Spinal cord (tissue), 10 donors: ENCODE results near the gene ANKRD40. TPM values are rescaled to one million over a fixed set of nuclear protein-coding genes. Genes with fewer than 3 reads are reported as not detected.
A peak's percentile ranks its signal among the peaks of the same experiment; 100 is the strongest.
"Not testable (repeated sequence)": the region's sequence is repeated elsewhere in the genome, so short reads cannot be mapped to it uniquely, and the experiment has no call there.

Experiments
- DNase-seq, 6 donors: peaks; one replicate each; pipeline versions ENCODE4 v3.0.0 to v3.0.0-alpha.2; 2013 to 2015; ENCODE audit warnings: low spot score in 6 of 6, low read depth in 4 of 6
- H3K27ac ChIP-seq: one replicate; pipeline ENCODE4 v1.5.1; 2013; ENCODE audit warnings: low read depth, low read length, control low read depth
- H3K27me3 ChIP-seq: one replicate; pipeline ENCODE4 v1.6.1; 2013; ENCODE audit warnings: low read length; ENCODE audit not compliant: control insufficient read depth, insufficient read depth
- H3K36me3 ChIP-seq: one replicate; pipeline ENCODE4 v1.6.1; 2013; ENCODE audit warnings: low read length; ENCODE audit not compliant: control insufficient read depth, insufficient read depth
- H3K4me1 ChIP-seq: one replicate; pipeline ENCODE4 v1.6.1; 2013; ENCODE audit warnings: low read length; ENCODE audit not compliant: control insufficient read depth, insufficient read depth
- H3K4me3 ChIP-seq: one replicate; pipeline ENCODE4 v1.5.1; 2013; ENCODE audit warnings: low read depth, low read length, control low read depth
- H3K9me3 ChIP-seq: one replicate; pipeline ENCODE4 v1.6.1; 2013; ENCODE audit warnings: low read length; ENCODE audit not compliant: control insufficient read depth, insufficient read depth
- WGBS: methylation state at CpG from one replicate; pipeline ENCODE4 v1.1.5; 2013; ENCODE audit warnings: missing lambda C conversion rate; ENCODE audit not compliant: insufficient coverage; 5-methylcytosine and 5-hydroxymethylcytosine counted together
- polyA plus RNA-seq, 2 donors: library from polyadenylated mRNA; unstranded; fragments of 120-200 nt; gene quantifications; one replicate each; pipeline ENCODE4 v1.2.1, GENCODE V29; 2013; ENCODE audit not compliant: insufficient read length in 2 of 2
- total RNA-seq, 2 donors: library from RNA; depleted of rRNA in 1 of 2; stranded (reverse); fragments of 120-200 nt in 1 of 2; fragments of >200 nt in 1 of 2; gene quantifications; one replicate each; pipeline versions ENCODE4 v1.2.3 to v1.2.4, GENCODE V29; 2013 to 2014
- donor health status: healthy.

The ANKRD40 gene
- total and polyA plus RNA-seq, 4 donors = 35.7 to 47.5 (median 40.3) TPM

DNA sequence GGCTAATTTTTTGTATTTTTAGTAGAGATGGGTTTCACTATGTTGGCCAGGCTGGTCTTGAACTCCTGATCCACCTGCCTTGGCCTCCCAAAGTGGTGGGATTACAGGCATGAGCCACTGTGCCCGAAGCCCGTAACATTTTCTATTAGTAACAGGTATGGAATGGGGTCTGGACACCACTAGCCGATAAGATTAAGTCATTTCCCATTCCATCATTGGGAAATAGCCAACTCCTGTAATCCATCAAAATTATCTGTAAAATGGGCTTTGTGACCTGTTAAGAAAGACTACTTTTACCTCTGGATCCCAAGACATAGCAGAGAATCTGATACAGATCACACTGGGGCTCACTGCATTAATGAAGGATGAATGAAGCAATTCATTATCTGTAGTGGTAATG, 7.8 kb upstream of the ANKRD40 start:
- no peak for DNase-seq
- H3K27ac ChIP-seq = no peak overlapping the region
- no peaks in the 10 kb centered on the region for H3K27me3 ChIP-seq
- H3K9me3 ChIP-seq = no peaks in the 10 kb centered on the region
- no CpG with 5 or more reads among the region's 3 CpGs for WGBS
- peaks cover 5% of the 10 kb centered on the region for H3K4me1 ChIP-seq
- no peak overlapping the region for H3K4me3 ChIP-seq
- no peaks in the 10 kb centered on the region for H3K36me3 ChIP-seq

DNA sequence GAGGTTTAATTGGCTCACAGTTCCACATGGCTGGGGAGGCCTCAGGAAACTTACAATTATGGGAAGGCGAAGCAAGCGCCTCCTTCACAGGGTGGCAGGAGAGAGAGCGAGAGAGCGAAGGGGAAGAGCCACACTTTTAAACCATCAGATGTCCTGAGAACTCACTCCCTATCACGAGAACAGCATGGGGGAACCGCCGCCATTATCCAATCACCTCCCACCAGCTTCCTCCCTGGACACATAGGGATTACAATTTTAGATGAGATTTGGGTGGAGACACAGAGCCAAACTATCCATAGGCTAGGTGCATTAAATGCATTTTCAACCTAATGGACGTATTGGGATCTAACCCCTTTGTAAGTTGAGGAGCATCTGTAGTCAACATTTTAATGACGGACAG, 4.9 kb upstream of the ANKRD40 start:
- H3K9me3 ChIP-seq = no peaks in the 10 kb centered on the region
- no peak for DNase-seq
- no peaks in the 10 kb centered on the region for H3K36me3 ChIP-seq
- no peaks in the 10 kb centered on the region for H3K27me3 ChIP-seq
- H3K27ac ChIP-seq = no peak overlapping the region
- peaks cover 8% of the 10 kb centered on the region for H3K4me1 ChIP-seq
- 97% methylated on average over 6 of the region's 9 CpGs for WGBS
- H3K4me3 ChIP-seq = no peak overlapping the region

DNA sequence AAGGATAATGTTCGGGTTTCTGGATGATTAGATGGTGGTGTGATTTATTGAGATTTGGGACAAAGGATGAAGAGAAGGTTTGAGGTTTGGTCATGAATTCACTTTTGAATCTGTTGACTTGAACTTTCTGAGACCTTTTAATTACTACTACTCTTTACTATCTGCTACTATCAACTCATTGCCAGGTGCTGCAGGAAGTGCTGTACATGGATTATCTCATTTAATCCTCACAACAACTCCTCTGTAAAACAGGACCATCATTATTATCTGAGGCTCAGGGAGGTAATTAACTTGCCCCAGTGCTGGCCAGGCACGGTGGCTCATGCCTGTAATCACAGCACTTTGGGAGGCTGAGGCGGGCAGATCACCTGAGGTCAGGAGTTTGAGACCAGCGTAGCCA, 2.9 kb upstream of the ANKRD40 start:
- no peaks in the 10 kb centered on the region for H3K9me3 ChIP-seq
- no peak overlapping the region for H3K27ac ChIP-seq
- WGBS = 88% methylated on average over 3 of the region's 4 CpGs
- no peak overlapping the region for H3K4me3 ChIP-seq
- no peaks in the 10 kb centered on the region for H3K36me3 ChIP-seq
- no peaks in the 10 kb centered on the region for H3K27me3 ChIP-seq
- DNase-seq = no peak
- peaks cover 20% of the 10 kb centered on the region for H3K4me1 ChIP-seq

DNA sequence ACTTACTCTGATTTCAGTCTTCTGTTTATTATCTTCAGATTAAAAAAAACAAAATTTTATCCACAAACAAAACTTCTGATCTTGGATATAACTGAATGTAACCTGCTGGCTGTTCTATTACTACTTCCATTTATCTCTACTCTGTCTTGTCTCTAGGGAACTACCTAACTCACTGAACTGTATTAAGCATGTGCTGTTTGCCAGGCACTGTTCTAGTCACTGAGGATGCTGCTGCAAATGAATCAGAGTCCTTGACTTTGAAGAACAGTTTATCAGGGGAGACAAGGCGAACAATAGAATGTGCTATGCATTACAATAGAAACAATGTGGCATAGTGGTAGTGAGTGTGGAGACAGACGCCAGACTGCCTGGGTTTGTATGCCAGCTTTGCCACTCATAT, 2.3 kb upstream of the ANKRD40 start:
- H3K36me3 ChIP-seq = no peaks in the 10 kb centered on the region
- no peak overlapping the region for H3K27ac ChIP-seq
- H3K4me1 ChIP-seq = peaks cover 20% of the 10 kb centered on the region
- H3K9me3 ChIP-seq = no peaks in the 10 kb centered on the region
- WGBS = 89% methylated on average over 1 of the region's 2 CpGs
- H3K4me3 ChIP-seq = no peak overlapping the region
- no peaks in the 10 kb centered on the region for H3K27me3 ChIP-seq
- no peak for DNase-seq

DNA sequence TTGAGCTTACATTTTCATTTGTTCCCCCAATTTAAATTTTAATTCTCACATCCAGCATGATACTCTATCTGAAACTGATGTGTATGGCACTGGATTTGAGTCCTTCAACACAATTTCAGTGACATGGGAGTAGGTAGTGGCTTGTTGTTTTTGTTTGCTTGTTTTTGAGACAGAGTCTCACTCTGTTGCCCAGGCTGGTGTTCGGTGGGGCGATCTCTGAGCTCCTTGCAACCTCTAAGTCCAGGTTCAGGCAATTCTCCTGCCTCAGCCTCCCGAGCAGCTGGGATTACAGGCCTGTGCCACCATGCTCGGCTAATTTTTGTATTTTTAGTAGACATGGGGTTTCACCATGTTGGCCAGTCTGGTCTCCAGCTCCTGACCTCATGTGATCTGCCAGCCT, 1.3 kb upstream of the ANKRD40 start:
- Histone ChIP-seq H3K27ac (peak overlapping the region; percentile 94), H3K4me1 (peaks cover 23% of the 10 kb centered on the region)
- not testable (repeated sequence) for H3K4me3 ChIP-seq, H3K36me3 ChIP-seq, DNase-seq, H3K9me3 ChIP-seq, H3K27me3 ChIP-seq
- WGBS = 93% methylated on average over 2 of the region's 4 CpGs

DNA sequence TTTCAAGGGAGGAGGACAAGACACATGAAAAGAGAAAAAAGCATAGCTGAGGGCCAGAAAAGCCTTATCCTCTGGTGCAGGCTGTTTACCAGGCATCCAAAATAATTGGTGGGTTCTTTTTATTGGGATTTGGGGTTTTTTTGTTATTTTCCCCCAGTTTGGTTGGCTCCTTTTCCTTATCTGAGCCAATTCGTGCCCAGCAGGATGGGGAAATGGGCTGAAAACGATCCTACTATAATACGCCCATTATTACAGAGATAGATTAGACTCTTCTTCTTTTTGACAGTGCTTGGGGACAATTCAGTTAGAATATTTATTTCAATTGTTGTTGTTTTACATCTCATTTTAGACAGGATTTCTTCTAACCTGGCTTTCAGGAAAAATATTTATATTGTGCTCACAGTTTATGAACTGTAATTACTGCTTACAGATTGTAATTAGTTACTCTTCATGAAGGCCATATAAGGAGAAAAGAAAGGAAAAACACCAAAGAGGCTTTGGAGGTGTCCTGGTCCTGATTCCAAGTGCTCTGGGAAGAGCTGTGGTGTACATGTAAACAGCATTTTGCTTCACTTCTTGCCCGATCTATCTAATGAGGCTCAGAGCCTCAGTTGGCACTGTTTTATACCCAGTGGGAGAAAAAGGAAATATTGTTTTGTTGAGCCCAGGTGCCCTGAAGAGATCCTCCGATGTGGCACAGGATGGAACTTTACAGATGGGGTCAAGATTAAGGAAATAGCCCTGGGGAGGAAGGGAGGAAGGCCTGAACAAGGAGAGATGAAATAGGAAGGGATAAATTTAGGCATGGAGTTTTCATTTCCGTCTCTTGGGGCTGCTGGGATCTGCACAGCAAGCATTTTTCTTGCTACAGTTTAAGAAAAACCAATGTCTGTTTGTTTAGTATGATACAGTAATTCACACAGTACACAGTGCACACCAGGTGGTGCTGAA, 611 bp upstream of the ANKRD40 start:
- Histone ChIP-seq H3K27me3 (no peaks in the 10 kb centered on the region), H3K36me3 (peaks cover 11% of the 10 kb centered on the region), H3K27ac (peak overlapping the region; percentile 94), H3K9me3 (no peaks in the 10 kb centered on the region), H3K4me1 (peaks cover 23% of the 10 kb centered on the region), H3K4me3 (peak overlapping the region; percentile 53)
- 8% methylated on average over 2 of the region's 6 CpGs for WGBS
- peak in 2 of 6 donors; percentile 55 for DNase-seq

DNA sequence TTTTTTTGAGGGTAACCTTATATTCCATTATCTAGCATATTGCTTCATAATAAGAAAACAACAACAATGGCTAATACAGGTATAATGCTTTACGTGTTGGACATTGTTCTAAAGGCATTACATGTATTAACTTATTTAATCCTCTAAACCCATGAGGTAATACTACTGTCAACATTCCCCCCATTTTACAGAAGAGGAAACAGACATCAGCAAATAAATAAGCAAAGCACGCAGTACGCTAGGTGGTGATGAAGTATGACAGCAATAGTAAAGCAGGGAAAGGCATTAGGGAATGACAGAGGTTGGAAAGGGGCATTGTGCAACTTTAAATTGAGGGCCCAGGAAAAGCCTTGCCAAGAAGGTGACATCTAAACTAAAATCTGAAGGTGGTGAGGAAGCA, 4.6 kb downstream of the ANKRD40 start:
- H3K4me1 ChIP-seq = peaks cover 15% of the 10 kb centered on the region
- no peak for DNase-seq
- H3K9me3 ChIP-seq = no peaks in the 10 kb centered on the region
- no peak overlapping the region for H3K4me3 ChIP-seq
- no CpG with 5 or more reads among the region's 3 CpGs for whole genome bisulfite sequencing
- H3K36me3 ChIP-seq = peaks cover 23% of the 10 kb centered on the region
- no peaks in the 10 kb centered on the region for H3K27me3 ChIP-seq
- no peak overlapping the region for H3K27ac ChIP-seq

DNA sequence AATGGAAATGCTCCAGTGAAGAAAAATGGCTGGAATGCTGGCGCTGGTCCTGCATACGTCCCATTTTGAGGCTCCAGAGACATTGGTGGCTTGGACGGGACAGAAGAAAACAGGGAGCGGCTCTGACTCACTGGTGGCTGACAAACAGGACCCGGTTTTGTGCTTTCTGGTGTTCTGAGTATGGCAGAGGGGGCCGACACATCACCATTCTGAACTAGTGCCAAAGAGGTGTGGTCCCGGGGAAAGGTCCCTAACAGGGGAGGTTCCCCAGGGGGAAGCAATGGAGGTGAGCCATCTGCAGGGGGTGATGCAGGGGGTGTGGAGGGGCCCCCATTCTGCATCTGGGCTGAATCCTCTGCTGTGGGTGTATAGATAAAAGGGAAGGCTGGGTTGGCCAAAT, 8.3 kb downstream of the ANKRD40 start:
- DNase-seq = no peak
- Histone ChIP-seq H3K4me3 (no peak overlapping the region), H3K27ac (no peak overlapping the region), H3K4me1 (peaks cover 3% of the 10 kb centered on the region), H3K9me3 (no peaks in the 10 kb centered on the region), H3K36me3 (peaks cover 35% of the 10 kb centered on the region), H3K27me3 (no peaks in the 10 kb centered on the region)
- 92% methylated on average over 7 of the region's 7 CpGs for WGBS

DNA sequence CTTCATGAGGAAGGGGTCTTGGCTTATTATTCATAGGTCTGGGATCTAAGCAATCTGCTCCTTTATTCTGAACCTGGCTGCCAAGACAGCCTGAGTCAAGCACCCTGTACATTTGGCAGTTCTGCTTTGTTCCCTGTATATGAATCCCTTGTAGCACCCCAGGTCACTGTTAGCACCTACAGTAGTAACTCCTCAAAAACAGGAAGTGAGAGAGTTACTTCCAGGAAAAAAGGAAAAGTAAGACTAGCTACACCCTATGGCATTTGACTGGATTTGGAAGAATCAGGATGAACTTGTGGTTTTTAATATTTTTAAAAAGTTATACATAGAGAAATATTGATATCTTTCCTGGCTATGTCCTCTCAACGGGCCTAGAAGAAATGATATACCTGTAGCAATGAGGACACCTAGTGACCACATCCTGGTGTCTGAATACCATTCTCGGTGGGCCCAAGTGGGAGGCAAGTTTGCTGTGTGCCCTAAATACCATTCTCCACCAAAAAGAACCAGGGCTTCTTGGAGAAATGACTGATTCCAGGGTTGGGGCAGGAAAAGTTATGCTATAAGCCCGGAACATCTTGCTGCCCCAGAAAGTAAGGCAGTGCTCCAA, 9.9 kb downstream of the ANKRD40 start:
- no peak overlapping the region for H3K27ac ChIP-seq

DNA sequence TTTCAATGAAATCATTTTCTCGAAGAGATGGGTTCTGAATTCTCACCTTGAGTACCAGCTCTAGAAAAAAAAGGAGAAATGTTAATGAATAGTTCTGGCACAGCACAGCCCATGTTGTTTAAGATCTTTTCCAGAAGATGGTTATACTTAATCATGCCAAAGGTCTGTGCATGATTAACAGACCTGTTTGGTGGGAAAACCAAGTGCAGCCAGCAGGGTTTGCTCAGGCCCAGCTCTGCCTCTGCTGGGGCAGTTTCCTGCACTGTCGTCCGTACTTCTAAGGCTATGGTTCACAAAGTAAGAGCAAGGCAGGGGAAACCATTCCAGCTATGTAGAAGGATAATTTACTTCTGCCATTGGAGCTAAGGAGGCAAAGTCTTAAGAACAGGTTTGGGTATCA, 10.7 kb downstream of the ANKRD40 start:
- Histone ChIP-seq H3K4me3 (no peak overlapping the region), H3K4me1 (peaks cover 5% of the 10 kb centered on the region), H3K27ac (no peak overlapping the region), H3K9me3 (no peaks in the 10 kb centered on the region), H3K27me3 (no peaks in the 10 kb centered on the region), H3K36me3 (peaks cover 41% of the 10 kb centered on the region)
- DNase-seq = no peak
- WGBS = 100% methylated on average over 2 of the region's 3 CpGs

More for the DNA sequence above, 9.9 kb downstream of the ANKRD40 start:
- H3K27me3 ChIP-seq = no peaks in the 10 kb centered on the region
- no peaks in the 10 kb centered on the region for H3K9me3 ChIP-seq
- DNase-seq = peak in 1 of 6 donors; percentile 67
- H3K4me3 ChIP-seq = no peak overlapping the region
- H3K4me1 ChIP-seq = peaks cover 2% of the 10 kb centered on the region
- H3K36me3 ChIP-seq = peaks cover 39% of the 10 kb centered on the region
- WGBS = 80% methylated on average over 1 of the region's 3 CpGs
